AG08396 (cell line): ENCODE measurements around the gene L3HYPDH.

Source experiments
- DNase-seq: peaks from one replicate; pipeline ENCODE4 v3.0.0; 2012; ENCODE audit warnings: low spot score, mixed read lengths

The L3HYPDH gene

GRCh38 chr14:59483819-59484638, at the start of gene L3HYPDH, which contains the start of gene JKAMP:
TSS of gene L3HYPDH (minus strand) at chr14:59484408. CDS start at chr14:59484316, 92 bp downstream.
TSS of gene JKAMP (plus strand) at chr14:59484517. CDS start at chr14:59484590, 73 bp downstream.
- peak; percentile 95 for DNase-seq

- no peak for DNase-seq
Observed at GRCh38 chr14:59532419-59532818, 48.2 kb upstream of the L3HYPDH start.

GRCh38 chr14:59530349-59530748, 46.1 kb upstream of the L3HYPDH start:
- DNase-seq = no peak

- no peak for DNase-seq
Observed at GRCh38 chr14:59529189-59529588, 45.0 kb upstream of the L3HYPDH start.

- DNase-seq = no peak
Observed at GRCh38 chr14:59520224-59520623, 36.0 kb upstream of the L3HYPDH start.

- DNase-seq = no peak
Observed at GRCh38 chr14:59511916-59512575, 27.8 kb upstream of the L3HYPDH start.

- DNase-seq = no peak
Observed at GRCh38 chr14:59510966-59511365, 26.8 kb upstream of the L3HYPDH start.

GRCh38 chr14:59510001-59510400, 25.8 kb upstream of the L3HYPDH start:
- no peak for DNase-seq

- DNase-seq = no peak
Observed at GRCh38 chr14:59509101-59509500, 24.9 kb upstream of the L3HYPDH start.

- no peak for DNase-seq
Observed at GRCh38 chr14:59507752-59508103, 23.5 kb upstream of the L3HYPDH start.

GRCh38 chr14:59507063-59507751, 23.0 kb upstream of the L3HYPDH start:
- DNase-seq = peak; percentile 60

GRCh38 chr14:59503256-59503655, 19.0 kb upstream of the L3HYPDH start:
- DNase-seq = no peak

- no peak for DNase-seq
Observed at GRCh38 chr14:59500732-59501131, 16.5 kb upstream of the L3HYPDH start.

- no peak for DNase-seq
Observed at GRCh38 chr14:59492384-59492783, 8.2 kb upstream of the L3HYPDH start.

- DNase-seq = no peak
Observed at GRCh38 chr14:59490756-59491155, 6.5 kb upstream of the L3HYPDH start.

- DNase-seq = no peak
Observed at GRCh38 chr14:59484639-59485175, 499 bp upstream of the L3HYPDH start.

- DNase-seq = peak; percentile 34
Observed at GRCh38 chr14:59483363-59483762, 845 bp downstream of the L3HYPDH start.

GRCh38 chr14:59482541-59483331, 1.5 kb downstream of the L3HYPDH start:
- DNase-seq = peak; percentile 74

- DNase-seq = peak; percentile 20
Observed at GRCh38 chr14:59481871-59482540, 2.2 kb downstream of the L3HYPDH start.

GRCh38 chr14:59481407-59481806, 2.8 kb downstream of the L3HYPDH start:
- DNase-seq = no peak

- DNase-seq = no peak
Observed at GRCh38 chr14:59480166-59480565, 4.0 kb downstream of the L3HYPDH start.
